Measurements from ENCODE around the gene EIPR1. TPM values are rescaled to one million over a fixed set of nuclear protein-coding genes. Genes with fewer than 3 reads are reported as not detected.

EIPR1 gene
- total and polyA plus RNA-seq, 2 experiments from 2014 or later, result 17.4 to 46.3 TPM

DNA sequence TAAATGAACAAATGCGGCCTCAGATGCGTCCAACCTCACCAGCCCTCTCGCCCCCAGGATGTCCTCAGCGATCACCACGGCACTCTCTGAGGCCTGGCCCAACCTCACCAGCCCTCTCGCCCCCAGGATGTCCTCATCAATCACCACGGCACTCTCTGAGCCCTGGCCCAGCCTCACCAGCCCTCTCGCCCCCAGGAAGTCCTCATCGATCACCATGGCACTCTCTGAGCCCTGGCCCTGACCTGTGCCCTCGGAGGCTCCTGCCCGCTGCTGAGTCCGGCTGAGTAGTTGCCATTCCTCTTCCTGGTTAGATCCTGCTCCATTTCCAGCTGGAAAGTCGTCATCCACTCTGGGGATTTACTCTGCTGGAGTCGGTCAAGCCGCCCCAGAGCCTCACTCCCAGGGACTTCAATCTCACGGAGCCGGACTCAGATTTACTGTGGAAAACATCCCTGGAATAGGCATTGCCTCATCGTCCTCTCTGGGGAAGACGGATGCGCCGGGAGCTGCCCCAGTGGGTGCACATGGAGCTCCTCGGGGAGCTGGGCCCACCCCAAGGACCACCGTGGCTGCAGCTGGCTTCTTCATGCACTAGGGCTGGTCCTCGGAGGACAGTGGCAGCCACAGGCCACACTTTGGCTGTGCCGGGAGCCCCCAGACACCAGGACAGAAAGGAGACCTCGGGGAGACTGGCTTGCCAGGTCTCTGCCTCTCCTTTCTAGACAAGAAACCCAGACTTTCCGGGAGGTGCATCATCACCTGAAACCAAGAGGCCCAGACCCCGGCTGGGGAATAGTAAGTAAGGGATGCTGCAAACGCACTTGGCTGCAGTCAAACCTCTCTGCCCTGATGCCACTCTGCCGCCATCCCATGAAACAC, 230.6 kb downstream of the EIPR1 start (continued):
- TF ChIP-seq, protein P1, sequence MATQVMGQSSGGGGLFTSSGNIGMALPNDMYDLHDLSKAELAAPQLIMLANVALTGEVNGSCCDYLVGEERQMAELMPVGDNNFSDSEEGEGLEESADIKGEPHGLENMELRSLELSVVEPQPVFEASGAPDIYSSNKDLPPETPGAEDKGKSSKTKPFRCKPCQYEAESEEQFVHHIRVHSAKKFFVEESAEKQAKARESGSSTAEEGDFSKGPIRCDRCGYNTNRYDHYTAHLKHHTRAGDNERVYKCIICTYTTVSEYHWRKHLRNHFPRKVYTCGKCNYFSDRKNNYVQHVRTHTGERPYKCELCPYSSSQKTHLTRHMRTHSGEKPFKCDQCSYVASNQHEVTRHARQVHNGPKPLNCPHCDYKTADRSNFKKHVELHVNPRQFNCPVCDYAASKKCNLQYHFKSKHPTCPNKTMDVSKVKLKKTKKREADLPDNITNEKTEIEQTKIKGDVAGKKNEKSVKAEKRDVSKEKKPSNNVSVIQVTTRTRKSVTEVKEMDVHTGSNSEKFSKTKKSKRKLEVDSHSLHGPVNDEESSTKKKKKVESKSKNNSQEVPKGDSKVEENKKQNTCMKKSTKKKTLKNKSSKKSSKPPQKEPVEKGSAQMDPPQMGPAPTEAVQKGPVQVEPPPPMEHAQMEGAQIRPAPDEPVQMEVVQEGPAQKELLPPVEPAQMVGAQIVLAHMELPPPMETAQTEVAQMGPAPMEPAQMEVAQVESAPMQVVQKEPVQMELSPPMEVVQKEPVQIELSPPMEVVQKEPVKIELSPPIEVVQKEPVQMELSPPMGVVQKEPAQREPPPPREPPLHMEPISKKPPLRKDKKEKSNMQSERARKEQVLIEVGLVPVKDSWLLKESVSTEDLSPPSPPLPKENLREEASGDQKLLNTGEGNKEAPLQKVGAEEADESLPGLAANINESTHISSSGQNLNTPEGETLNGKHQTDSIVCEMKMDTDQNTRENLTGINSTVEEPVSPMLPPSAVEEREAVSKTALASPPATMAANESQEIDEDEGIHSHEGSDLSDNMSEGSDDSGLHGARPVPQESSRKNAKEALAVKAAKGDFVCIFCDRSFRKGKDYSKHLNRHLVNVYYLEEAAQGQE (IDR thresholded peaks at IDR 0.05; ENCODE audit: unreplicated experiment), result no peak
- no peak for TF ChIP-seq EZH2 (IDR thresholded peaks at IDR 0.05; ENCODE audit: low read depth, unreplicated experiment)
- TF ChIP-seq ETS1 (IDR thresholded peaks at IDR 0.05), result no peak
- no peak for TF ChIP-seq ZNF114 (CRISPR knock-in tag; IDR thresholded peaks at IDR 0.05)
- no peak for TF ChIP-seq CTCF (conservative IDR thresholded peaks at IDR 0.05; ENCODE audit: low read depth in 2 of 2)
- TF ChIP-seq NANOG (IDR thresholded peaks at IDR 0.05; ENCODE audit: borderline replicate concordance), result no peak
- no peak for TF ChIP-seq CREB1 (CRISPR knock-in tag; IDR thresholded peaks at IDR 0.05; ENCODE audit: low read depth)

GRCh38 chr2:3146175-3146574, 231.4 kb downstream of the EIPR1 start:
- no peak overlapping the region for H3K27ac Mint-ChIP-seq
- Histone ChIP-seq H3K27me3 (ENCODE audit: insufficient read depth) (no peaks in the 10 kb centered on the region), H3K36me3 (ENCODE audit: insufficient read depth) (no peaks in the 10 kb centered on the region), H3F3A (replicated peaks; ENCODE audit: low read depth) (no peaks in the 10 kb centered on the region), H2AFZ (no peak overlapping the region), H3K27ac (ENCODE audit: low read depth) (no peak overlapping the region), H3K79me2 (replicated peaks; ENCODE audit: insufficient read depth) (no peaks in the 10 kb centered on the region), H3K9me2 (ENCODE audit: insufficient read depth) (no peaks in the 10 kb centered on the region), H3K4me2 (no peak overlapping the region), H3K4me3 (no peak overlapping the region), H4K20me1 (replicated peaks; ENCODE audit: insufficient read depth) (no peaks in the 10 kb centered on the region), H3K4me1 (ENCODE audit: insufficient read depth) (no peaks in the 10 kb centered on the region)
- ATAC-seq (no peak), DNase-seq (ENCODE audit: low spot score) (no peak)
- peaks cover 7% of the 10 kb centered on the region for H3K27me3 Mint-ChIP-seq (ENCODE audit: insufficient read depth, low read depth, poor library complexity)
- peaks cover 10% of the 10 kb centered on the region for H3K9me3 Mint-ChIP-seq
- H3K4me3 Mint-ChIP-seq, result no peak overlapping the region
- no peak for TF ChIP-seq POLR2AphosphoS5 (IDR thresholded peaks at IDR 0.05; ENCODE audit: low read depth)
- TF ChIP-seq STAT1 (IDR thresholded peaks at IDR 0.05; ENCODE audit: unreplicated experiment), result no peak
- TF ChIP-seq EZH2phosphoT487 (IDR thresholded peaks at IDR 0.05; ENCODE audit: unreplicated experiment), result no peak
- TF ChIP-seq ZNF331 (CRISPR knock-in tag; IDR thresholded peaks at IDR 0.05; ENCODE audit: low read depth), result no peak
- no peak for TF ChIP-seq EZH2 (IDR thresholded peaks at IDR 0.05; ENCODE audit: low read depth, unreplicated experiment)
- TF ChIP-seq, protein P1 (IDR thresholded peaks at IDR 0.05; ENCODE audit: unreplicated experiment), result no peak
- no peak for TF ChIP-seq CTCF (conservative IDR thresholded peaks at IDR 0.05; ENCODE audit: low read depth in 2 of 2)
- TF ChIP-seq NANOG (IDR thresholded peaks at IDR 0.05; ENCODE audit: borderline replicate concordance), result no peak
- TF ChIP-seq ETS1 (IDR thresholded peaks at IDR 0.05), result no peak
- no peaks in the 10 kb centered on the region; the same call in 1 of the 3 replicates for H3K4me1 Mint-ChIP-seq
- H3K36me3 Mint-ChIP-seq (ENCODE audit: low read depth), result peaks cover 11% of the 10 kb centered on the region; the same call in 2 of the 3 replicates
